Measurements from ENCODE around the gene PEBP1. TPM values are rescaled to one million over a fixed set of nuclear protein-coding genes. Genes with fewer than 3 reads are reported as not detected.
A peak's percentile ranks its signal among the peaks of the same experiment; 100 is the strongest.

The PEBP1 gene
- total RNA-seq, 1 experiment from 2014 or later, result 243 TPM

- no peak for DNase-seq (ENCODE audit: low read depth in 1 of 2, low spot score in 2 of 2)
- H3K4me1 ChIP-seq (replicated peaks), result no peaks in the 10 kb centered on the region
- no peak overlapping the region for H3K4me3 ChIP-seq
- H3K27ac ChIP-seq, result no peak overlapping the region
- no peaks in the 10 kb centered on the region for H3K27me3 ChIP-seq (replicated peaks)
- H3K36me3 ChIP-seq, result peaks cover 42% of the 10 kb centered on the region
- H3K9me3 ChIP-seq (replicated peaks), result no peaks in the 10 kb centered on the region
These were observed 9.9 kb downstream of the PEBP1 start for GRCh38 chr12:118145798-118146156.

- no peaks in the 10 kb centered on the region for H3K9me3 ChIP-seq (replicated peaks)
- no peak overlapping the region for H3K4me3 ChIP-seq
- H3K27me3 ChIP-seq (replicated peaks), result no peaks in the 10 kb centered on the region
- H3K36me3 ChIP-seq, result peaks cover 31% of the 10 kb centered on the region
- no peaks in the 10 kb centered on the region for H3K4me1 ChIP-seq (replicated peaks)
- DNase-seq (ENCODE audit: low read depth in 1 of 2, low spot score in 2 of 2), result no peak
- no peak overlapping the region for H3K27ac ChIP-seq
These were observed 12.4 kb downstream of the PEBP1 start for GRCh38 chr12:118148287-118148686.

GRCh38 chr12:118150625-118151024 lies 14.7 kb downstream of the PEBP1 start:
- Histone ChIP-seq H3K4me1 (replicated peaks) (no peaks in the 10 kb centered on the region), H3K36me3 (peaks cover 18% of the 10 kb centered on the region), H3K27me3 (replicated peaks) (no peaks in the 10 kb centered on the region), H3K27ac (no peak overlapping the region), H3K4me3 (no peak overlapping the region), H3K9me3 (replicated peaks) (no peaks in the 10 kb centered on the region)
- no peak for DNase-seq (ENCODE audit: low read depth in 1 of 2, low spot score in 2 of 2)

GRCh38 chr12:118151755-118152154 lies 15.8 kb downstream of the PEBP1 start:
- DNase-seq (ENCODE audit: low read depth in 1 of 2, low spot score in 2 of 2), result no peak
- no peak overlapping the region for H3K27ac ChIP-seq
- H3K4me1 ChIP-seq (replicated peaks), result no peaks in the 10 kb centered on the region
- H3K4me3 ChIP-seq, result no peak overlapping the region
- no peaks in the 10 kb centered on the region for H3K9me3 ChIP-seq (replicated peaks)
- H3K36me3 ChIP-seq, result peaks cover 12% of the 10 kb centered on the region
- no peaks in the 10 kb centered on the region for H3K27me3 ChIP-seq (replicated peaks)

- no peak overlapping the region for H3K27ac ChIP-seq
- DNase-seq (ENCODE audit: low read depth in 1 of 2, low spot score in 2 of 2), result no peak
- no peaks in the 10 kb centered on the region for H3K4me1 ChIP-seq (replicated peaks)
- H3K9me3 ChIP-seq (replicated peaks), result no peaks in the 10 kb centered on the region
- no peak overlapping the region for H3K4me3 ChIP-seq
- no peaks in the 10 kb centered on the region for H3K27me3 ChIP-seq (replicated peaks)
- peaks cover 35% of the 10 kb centered on the region for H3K36me3 ChIP-seq
These were observed 24.6 kb downstream of the PEBP1 start for GRCh38 chr12:118160536-118160935.

GRCh38 chr12:118164798-118165486 lies 29.0 kb downstream of the PEBP1 start:
- no peak overlapping the region for H3K27ac ChIP-seq
- peaks cover 29% of the 10 kb centered on the region for H3K36me3 ChIP-seq
- DNase-seq (ENCODE audit: low read depth in 1 of 2, low spot score in 2 of 2), result peak in 1 of 2 experiments; percentile 8
- no peaks in the 10 kb centered on the region for H3K27me3 ChIP-seq (replicated peaks)
- H3K4me1 ChIP-seq (replicated peaks), result no peaks in the 10 kb centered on the region
- no peaks in the 10 kb centered on the region for H3K9me3 ChIP-seq (replicated peaks)
- H3K4me3 ChIP-seq, result no peak overlapping the region

- peaks cover 29% of the 10 kb centered on the region for H3K36me3 ChIP-seq
- no peak overlapping the region for H3K27ac ChIP-seq
- no peaks in the 10 kb centered on the region for H3K9me3 ChIP-seq (replicated peaks)
- H3K4me3 ChIP-seq, result no peak overlapping the region
- H3K4me1 ChIP-seq (replicated peaks), result no peaks in the 10 kb centered on the region
- no peaks in the 10 kb centered on the region for H3K27me3 ChIP-seq (replicated peaks)
- no peak for DNase-seq (ENCODE audit: low read depth in 1 of 2, low spot score in 2 of 2)
These were observed 31.0 kb downstream of the PEBP1 start for GRCh38 chr12:118166946-118167345.

- Histone ChIP-seq H3K36me3 (peaks cover 50% of the 10 kb centered on the region), H3K27me3 (replicated peaks) (no peaks in the 10 kb centered on the region), H3K4me1 (replicated peaks) (no peaks in the 10 kb centered on the region), H3K4me3 (no peak overlapping the region), H3K27ac (no peak overlapping the region), H3K9me3 (replicated peaks) (no peaks in the 10 kb centered on the region)
- no peak for DNase-seq (ENCODE audit: low read depth in 1 of 2, low spot score in 2 of 2)
These were observed 40.0 kb downstream of the PEBP1 start for GRCh38 chr12:118175823-118176447.

- Histone ChIP-seq H3K4me3 (no peak overlapping the region), H3K27ac (no peak overlapping the region)
These were observed 47.2 kb downstream of the PEBP1 start for GRCh38 chr12:118183155-118183554.

GRCh38 chr12:118183711-118184110 lies 47.8 kb downstream of the PEBP1 start:
- Histone ChIP-seq H3K27ac (no peak overlapping the region), H3K9me3 (replicated peaks) (no peaks in the 10 kb centered on the region), H3K4me1 (replicated peaks) (no peaks in the 10 kb centered on the region), H3K36me3 (peaks cover 14% of the 10 kb centered on the region), H3K27me3 (replicated peaks) (no peaks in the 10 kb centered on the region), H3K4me3 (no peak overlapping the region)
- no peak for DNase-seq (ENCODE audit: low read depth in 1 of 2, low spot score in 2 of 2)

More at GRCh38 chr12:118183155-118183554, 47.2 kb downstream of the PEBP1 start:
- H3K4me1 ChIP-seq (replicated peaks), result no peaks in the 10 kb centered on the region
- no peaks in the 10 kb centered on the region for H3K27me3 ChIP-seq (replicated peaks)
- no peaks in the 10 kb centered on the region for H3K9me3 ChIP-seq (replicated peaks)
- no peak for DNase-seq (ENCODE audit: low read depth in 1 of 2, low spot score in 2 of 2)
- H3K36me3 ChIP-seq, result peaks cover 14% of the 10 kb centered on the region

- H3K27ac ChIP-seq, result no peak overlapping the region
- no peaks in the 10 kb centered on the region for H3K4me1 ChIP-seq (replicated peaks)
- DNase-seq (ENCODE audit: low read depth in 1 of 2, low spot score in 2 of 2), result no peak
- no peak overlapping the region for H3K4me3 ChIP-seq
- no peaks in the 10 kb centered on the region for H3K9me3 ChIP-seq (replicated peaks)
- H3K27me3 ChIP-seq (replicated peaks), result no peaks in the 10 kb centered on the region
- peaks cover 6% of the 10 kb centered on the region for H3K36me3 ChIP-seq
These were observed 49.9 kb downstream of the PEBP1 start for GRCh38 chr12:118185602-118186397.

- H3K4me1 ChIP-seq (replicated peaks), result no peaks in the 10 kb centered on the region
- no peaks in the 10 kb centered on the region for H3K9me3 ChIP-seq (replicated peaks)
- DNase-seq (ENCODE audit: low read depth in 1 of 2, low spot score in 2 of 2), result no peak
- no peak overlapping the region for H3K4me3 ChIP-seq
- no peaks in the 10 kb centered on the region for H3K36me3 ChIP-seq
- H3K27me3 ChIP-seq (replicated peaks), result no peaks in the 10 kb centered on the region
- H3K27ac ChIP-seq, result no peak overlapping the region
These were observed 52.0 kb downstream of the PEBP1 start for GRCh38 chr12:118187751-118188435.

GRCh38 chr12:118188690-118189371 lies 52.9 kb downstream of the PEBP1 start:
- Histone ChIP-seq H3K36me3 (no peaks in the 10 kb centered on the region), H3K27me3 (replicated peaks) (no peaks in the 10 kb centered on the region), H3K4me3 (no peak overlapping the region), H3K27ac (no peak overlapping the region), H3K9me3 (replicated peaks) (no peaks in the 10 kb centered on the region), H3K4me1 (replicated peaks) (no peaks in the 10 kb centered on the region)
- DNase-seq (ENCODE audit: low read depth in 1 of 2, low spot score in 2 of 2), result no peak
